Right lobe of liver (tissue), 6 donors: ENCODE results near the gene CHMP4B. TPM values are rescaled to one million over a fixed set of nuclear protein-coding genes. Genes with fewer than 3 reads are reported as not detected.

Experiments used
- ATAC-seq, 4 donors: fragments of 200-7000 bp; cut with Tn5 transposase; one replicate each; pipeline ENCODE4 v1.9.1; 2020; ENCODE audit warnings: mild to moderate bottlenecking in 4 of 4, moderate library complexity in 4 of 4
- DNase-seq, 3 donors: peaks; one replicate each; pipeline ENCODE4 v3.0.0-alpha.2; 2020
- H3K27ac ChIP-seq, 3 donors: fragments of 200-600 bp; one replicate each; pipeline ENCODE4 v1.8.0; 2022
- H3K27me3 ChIP-seq, 2 donors: fragments of 200-600 bp; one replicate each; pipeline ENCODE4 v1.8.0; 2022
- H3K36me3 ChIP-seq, 4 donors: fragments of 200-600 bp; sonication (generic) in 1 of 4; one replicate each; pipeline versions ENCODE4 v1.5.1 to v1.8.0; 2017 to 2022; ENCODE audit warnings: control low read depth in 1 of 4
- H3K4me1 ChIP-seq, 4 donors: fragments of 200-600 bp; sonication (generic) in 1 of 4; one replicate each; pipeline versions ENCODE4 v1.5.1 to v1.8.0; 2017 to 2022; ENCODE audit warnings: control low read depth in 1 of 4
- H3K4me3 ChIP-seq, 3 donors: fragments of 200-600 bp; one replicate each; pipeline ENCODE4 v1.8.0; 2022
- H3K9me3 ChIP-seq, 4 donors: fragments of 200-600 bp; sonication (generic) in 1 of 4; one replicate each; pipeline versions ENCODE4 v1.5.1 to v1.8.0; 2017 to 2022; ENCODE audit warnings: control low read depth in 1 of 4
- POLR2A ChIP-seq: fragments of 450-650 bp; IDR thresholded peaks from one replicate; pipeline ENCODE4 v1.6.1; 2017; ENCODE audit warnings: antibody characterized with exemption, mild to moderate bottlenecking
- WGBS: methylation state at CpG from one replicate; pipeline ENCODE4 v1.1.6; 2018; ENCODE audit warnings: low coverage, low lambda C conversion rate; ENCODE audit not compliant: insufficient coverage; ENCODE audit errors: missing lambda C conversion rate; 5-methylcytosine and 5-hydroxymethylcytosine counted together
- intact Hi-C, 2 donors: fragments of 100-400 bp; cut with DNase I; formaldehyde crosslinking; loops; one replicate each; pipeline versions ENCODE4 v1.11.2 to v1.14.1; 2022
- total RNA-seq, 6 experiments: library from RNA; depleted of rRNA in 2 of 6; stranded (reverse); fragments of >200 nt in 2 of 6; fragmentation: NEBNext Ultra II Directional in 3 of 6; extraction: Animal tissue kit (Norgen Biotek cat#: 25700) in 3 of 6; gene quantifications; one replicate each; pipeline versions ENCODE4 v1.1.0 to v1.2.4, GENCODE V29; 2016 to 2023
- TF ChIP-seq, protein P1 (sequence below), 4 donors: fragments of 200-600 bp in 3 of 4; fragments of 450-650 bp in 1 of 4; IDR thresholded peaks; one replicate each; pipeline versions ENCODE4 v1.5.1 to v1.8.0; 2016 to 2022; ENCODE audit warnings: antibody characterized with exemption in 4 of 4, mild to moderate bottlenecking in 2 of 4
- donor health status: DM: no; HTN: yes; CAD: no.
- donor health status: DM: no; HTN: no; CAD: no.
- donor health status: DM: no; HTN: no; CAD: no.
- donor health status: DM: no; HTN: yes; CAD: no.
- donor health status: DM: no; HTN: yes; CAD: no.

Gene CHMP4B
- total RNA-seq, 6 experiments from 2014 or later, result 21.0 to 40.8 (median 28.3) TPM

DNA sequence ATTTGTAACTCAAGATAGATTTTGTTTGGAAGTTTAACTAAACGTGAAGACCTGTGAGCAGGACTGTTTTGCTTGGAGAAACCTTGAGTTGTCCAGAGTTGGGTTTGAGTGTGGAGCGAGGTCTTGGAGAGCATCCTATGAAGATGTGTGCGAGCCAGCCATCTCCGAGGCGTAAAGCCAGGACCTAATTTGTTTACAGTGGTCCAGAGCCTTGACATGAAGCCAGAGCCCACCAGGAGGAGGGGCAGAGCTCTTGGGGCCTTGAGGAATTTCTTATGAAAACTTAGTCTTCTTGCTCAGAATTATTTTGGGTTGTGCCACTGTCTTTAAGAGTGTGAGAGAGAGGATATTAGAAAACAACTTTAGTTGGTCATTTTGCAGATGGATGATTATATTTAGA is 6.3 kb downstream of the CHMP4B start:
- ATAC-seq (no peak), DNase-seq (no peak)
- Histone ChIP-seq H3K4me3 (no peak overlapping the region), H3K27ac (no peak overlapping the region), H3K36me3 (no peaks in the 10 kb centered on the region), H3K4me1 (peaks cover 0 to 38% (median 10%) of the 10 kb centered on the region in 4 donors), H3K27me3 (no peaks in the 10 kb centered on the region), H3K9me3 (no peaks in the 10 kb centered on the region)
- WGBS, result 86% methylated on average over 2 of the region's 5 CpGs
- intact Hi-C loops, result no loop called here
- TF ChIP-seq POLR2A, result no peak
- TF ChIP-seq, protein P1, sequence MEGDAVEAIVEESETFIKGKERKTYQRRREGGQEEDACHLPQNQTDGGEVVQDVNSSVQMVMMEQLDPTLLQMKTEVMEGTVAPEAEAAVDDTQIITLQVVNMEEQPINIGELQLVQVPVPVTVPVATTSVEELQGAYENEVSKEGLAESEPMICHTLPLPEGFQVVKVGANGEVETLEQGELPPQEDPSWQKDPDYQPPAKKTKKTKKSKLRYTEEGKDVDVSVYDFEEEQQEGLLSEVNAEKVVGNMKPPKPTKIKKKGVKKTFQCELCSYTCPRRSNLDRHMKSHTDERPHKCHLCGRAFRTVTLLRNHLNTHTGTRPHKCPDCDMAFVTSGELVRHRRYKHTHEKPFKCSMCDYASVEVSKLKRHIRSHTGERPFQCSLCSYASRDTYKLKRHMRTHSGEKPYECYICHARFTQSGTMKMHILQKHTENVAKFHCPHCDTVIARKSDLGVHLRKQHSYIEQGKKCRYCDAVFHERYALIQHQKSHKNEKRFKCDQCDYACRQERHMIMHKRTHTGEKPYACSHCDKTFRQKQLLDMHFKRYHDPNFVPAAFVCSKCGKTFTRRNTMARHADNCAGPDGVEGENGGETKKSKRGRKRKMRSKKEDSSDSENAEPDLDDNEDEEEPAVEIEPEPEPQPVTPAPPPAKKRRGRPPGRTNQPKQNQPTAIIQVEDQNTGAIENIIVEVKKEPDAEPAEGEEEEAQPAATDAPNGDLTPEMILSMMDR (IDR thresholded peaks at IDR 0.05), result no peak

DNA sequence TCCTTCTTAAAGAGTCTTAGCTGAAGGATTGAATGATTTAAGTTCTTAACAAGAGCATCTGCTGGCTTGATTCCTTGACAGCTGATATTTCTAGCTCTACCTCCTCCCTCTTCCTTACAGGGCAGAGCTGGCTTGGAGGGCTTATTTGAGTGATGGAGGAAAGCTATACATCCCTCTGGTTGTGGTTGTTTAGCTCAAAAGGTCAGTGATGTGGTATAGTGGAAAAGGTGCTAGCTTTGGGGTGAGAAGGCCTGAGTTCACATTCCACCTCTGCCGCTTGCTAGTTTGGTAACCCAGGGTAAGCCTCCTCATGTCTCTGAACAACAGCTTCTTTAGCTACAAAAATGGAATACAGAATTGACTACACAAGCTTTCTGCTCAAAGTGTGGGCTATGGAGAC is 8.3 kb downstream of the CHMP4B start:
- WGBS, result 100% methylated on average over 1 of the region's 1 CpG
- H3K36me3 ChIP-seq, result no peaks in the 10 kb centered on the region

DNA sequence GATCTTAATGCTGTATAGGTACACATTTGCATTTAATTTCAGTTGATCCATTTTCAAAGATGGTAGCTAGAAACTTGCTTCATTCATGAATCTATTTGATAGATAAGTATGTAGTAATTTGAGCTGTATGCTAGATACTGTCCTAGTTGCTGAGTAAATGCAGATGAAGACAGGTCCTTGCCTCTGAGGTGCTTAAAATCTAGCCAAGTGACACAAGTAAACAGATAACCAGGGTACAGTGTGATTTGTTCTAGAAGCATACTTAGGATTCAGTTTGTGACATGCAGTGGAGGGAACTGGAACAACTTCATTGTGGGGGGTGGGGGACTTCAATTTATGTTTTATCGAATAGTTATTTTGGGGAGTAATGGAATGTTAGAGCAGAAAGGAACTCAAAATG is 9.2 kb downstream of the CHMP4B start:
- Histone ChIP-seq H3K9me3 (no peaks in the 10 kb centered on the region), H3K4me3 (no peak overlapping the region), H3K27me3 (no peaks in the 10 kb centered on the region), H3K36me3 (no peaks in the 10 kb centered on the region), H3K4me1 (peaks cover 0 to 18% (median 4%) of the 10 kb centered on the region in 4 donors), H3K27ac (no peak overlapping the region)
- ATAC-seq (peak in 1 of 4 donors; percentile 33), DNase-seq (no peak)
- intact Hi-C loops, result no loop called here
- WGBS, result 92% methylated on average over 1 of the region's 1 CpG
- no peak for TF ChIP-seq POLR2A
- TF ChIP-seq, protein P1 (IDR thresholded peaks at IDR 0.05), result no peak

More for the DNA sequence above, 8.3 kb downstream of the CHMP4B start:
- Histone ChIP-seq H3K9me3 (no peaks in the 10 kb centered on the region), H3K27me3 (no peaks in the 10 kb centered on the region), H3K4me3 (no peak overlapping the region), H3K4me1 (peaks cover 0 to 18% (median 4%) of the 10 kb centered on the region in 4 donors), H3K27ac (no peak overlapping the region)
- no peak for DNase-seq
- no peak for ATAC-seq
- intact Hi-C loops, result no loop called here
- no peak for TF ChIP-seq POLR2A
- TF ChIP-seq, protein P1 (IDR thresholded peaks at IDR 0.05), result no peak

- 58% methylated on average over 4 of the region's 4 CpGs for whole genome bisulfite sequencing
Measured at GRCh38 chr20:33821270-33821836, 10.2 kb downstream of the CHMP4B start.

More at GRCh38 chr20:33821270-33821836, 10.2 kb downstream of the CHMP4B start:
- DNase-seq (no peak), ATAC-seq (peak in 1 of 4 donors; percentile 26)
- Histone ChIP-seq H3K36me3 (no peaks in the 10 kb centered on the region), H3K4me3 (no peak overlapping the region), H3K27me3 (no peaks in the 10 kb centered on the region), H3K27ac (no peak overlapping the region), H3K4me1 (peaks cover 0 to 28% (median 7%) of the 10 kb centered on the region in 4 donors), H3K9me3 (no peaks in the 10 kb centered on the region)
- intact Hi-C loops, result no loop called here
- TF ChIP-seq POLR2A, result no peak
- TF ChIP-seq, protein P1 (IDR thresholded peaks at IDR 0.05), result no peak
